Measurements from ENCODE around the gene DENND4B. TPM values are rescaled to one million over a fixed set of nuclear protein-coding genes. Genes with fewer than 3 reads are reported as not detected.
A peak's percentile ranks its signal among the peaks of the same experiment; 100 is the strongest.

The DENND4B gene
- total RNA-seq, 2 donors from 2014 or later, result 26.9 to 45.6 TPM

DNA sequence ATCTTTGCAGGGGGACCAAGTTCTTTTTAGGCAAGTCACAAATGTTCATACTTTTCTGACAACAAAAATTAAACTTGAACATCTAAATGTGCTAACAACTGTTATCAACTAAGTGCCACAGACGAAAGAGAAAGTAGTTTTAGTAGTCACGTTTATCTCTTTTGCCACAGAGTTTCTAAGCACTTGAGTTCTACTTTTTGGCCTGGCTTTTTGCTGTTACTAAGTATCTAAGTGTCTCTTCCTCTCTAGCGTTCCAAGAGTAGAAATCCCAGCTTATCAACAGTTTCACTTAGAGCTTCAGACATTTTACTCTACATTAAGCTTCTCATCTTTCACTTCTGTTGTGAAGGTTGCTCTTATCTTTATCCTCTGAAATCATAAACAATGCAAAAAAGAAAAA lies 58.0 kb downstream of the DENND4B start:
- no peak for DNase-seq
- peak overlapping the region in 1 of 2 donors; percentile 7 for H3K9ac ChIP-seq (ENCODE audit: low read depth in 2 of 2, low read length in 2 of 2)

GRCh38 chr1:153886127-153886526 lies 60.4 kb downstream of the DENND4B start:
- DNase-seq, result no peak
- H3K36me3 ChIP-seq, result no peaks in the 10 kb centered on the region
- no peaks in the 10 kb centered on the region for H3K4me1 ChIP-seq
- no peak overlapping the region for H3K9ac ChIP-seq (ENCODE audit: low read depth in 2 of 2, low read length in 2 of 2)
- intact Hi-C loops (cut with DNase I), result no loop called here
- H3K4me3 ChIP-seq, result no peak overlapping the region
- no peak overlapping the region for H3K27ac ChIP-seq
- TF ChIP-seq, protein P1, sequence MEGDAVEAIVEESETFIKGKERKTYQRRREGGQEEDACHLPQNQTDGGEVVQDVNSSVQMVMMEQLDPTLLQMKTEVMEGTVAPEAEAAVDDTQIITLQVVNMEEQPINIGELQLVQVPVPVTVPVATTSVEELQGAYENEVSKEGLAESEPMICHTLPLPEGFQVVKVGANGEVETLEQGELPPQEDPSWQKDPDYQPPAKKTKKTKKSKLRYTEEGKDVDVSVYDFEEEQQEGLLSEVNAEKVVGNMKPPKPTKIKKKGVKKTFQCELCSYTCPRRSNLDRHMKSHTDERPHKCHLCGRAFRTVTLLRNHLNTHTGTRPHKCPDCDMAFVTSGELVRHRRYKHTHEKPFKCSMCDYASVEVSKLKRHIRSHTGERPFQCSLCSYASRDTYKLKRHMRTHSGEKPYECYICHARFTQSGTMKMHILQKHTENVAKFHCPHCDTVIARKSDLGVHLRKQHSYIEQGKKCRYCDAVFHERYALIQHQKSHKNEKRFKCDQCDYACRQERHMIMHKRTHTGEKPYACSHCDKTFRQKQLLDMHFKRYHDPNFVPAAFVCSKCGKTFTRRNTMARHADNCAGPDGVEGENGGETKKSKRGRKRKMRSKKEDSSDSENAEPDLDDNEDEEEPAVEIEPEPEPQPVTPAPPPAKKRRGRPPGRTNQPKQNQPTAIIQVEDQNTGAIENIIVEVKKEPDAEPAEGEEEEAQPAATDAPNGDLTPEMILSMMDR (IDR thresholded peaks at IDR 0.05), result no peak
- no peaks in the 10 kb centered on the region for H3K27me3 ChIP-seq
- H3K9me3 ChIP-seq, result no peaks in the 10 kb centered on the region

More for the DNA sequence above, 58.0 kb downstream of the DENND4B start:
- Histone ChIP-seq H3K9me3 (no peaks in the 10 kb centered on the region), H3K27me3 (no peaks in the 10 kb centered on the region), H3K36me3 (no peaks in the 10 kb centered on the region), H3K4me3 (no peak overlapping the region), H3K27ac (no peak overlapping the region), H3K4me1 (no peaks in the 10 kb centered on the region)
- TF ChIP-seq, protein P1 (IDR thresholded peaks at IDR 0.05), result no peak
- intact Hi-C loops (cut with DNase I), result no loop called here

GRCh38 chr1:153883223-153883622 lies 63.3 kb downstream of the DENND4B start:
- peaks cover 7% of the 10 kb centered on the region for H3K4me1 ChIP-seq
- DNase-seq, result no peak
- H3K9ac ChIP-seq (ENCODE audit: low read depth in 2 of 2, low read length in 2 of 2), result no peak overlapping the region
- TF ChIP-seq, protein P1 (IDR thresholded peaks at IDR 0.05), result no peak
- no peaks in the 10 kb centered on the region for H3K9me3 ChIP-seq
- intact Hi-C loops (cut with DNase I), result no loop called here
- H3K27ac ChIP-seq, result no peak overlapping the region
- H3K27me3 ChIP-seq, result no peaks in the 10 kb centered on the region
- no peak overlapping the region for H3K4me3 ChIP-seq
- H3K36me3 ChIP-seq, result no peaks in the 10 kb centered on the region

GRCh38 chr1:153882296-153882912 lies 64.1 kb downstream of the DENND4B start:
- Histone ChIP-seq H3K27ac (no peak overlapping the region), H3K36me3 (no peaks in the 10 kb centered on the region), H3K4me1 (peaks cover 7% of the 10 kb centered on the region), H3K9me3 (no peaks in the 10 kb centered on the region), H3K9ac (ENCODE audit: low read depth in 2 of 2, low read length in 2 of 2) (no peak overlapping the region), H3K4me3 (no peak overlapping the region), H3K27me3 (no peaks in the 10 kb centered on the region)
- intact Hi-C loops (cut with DNase I), result no loop called here
- TF ChIP-seq, protein P1 (IDR thresholded peaks at IDR 0.05), result no peak
- no peak for DNase-seq

DNA sequence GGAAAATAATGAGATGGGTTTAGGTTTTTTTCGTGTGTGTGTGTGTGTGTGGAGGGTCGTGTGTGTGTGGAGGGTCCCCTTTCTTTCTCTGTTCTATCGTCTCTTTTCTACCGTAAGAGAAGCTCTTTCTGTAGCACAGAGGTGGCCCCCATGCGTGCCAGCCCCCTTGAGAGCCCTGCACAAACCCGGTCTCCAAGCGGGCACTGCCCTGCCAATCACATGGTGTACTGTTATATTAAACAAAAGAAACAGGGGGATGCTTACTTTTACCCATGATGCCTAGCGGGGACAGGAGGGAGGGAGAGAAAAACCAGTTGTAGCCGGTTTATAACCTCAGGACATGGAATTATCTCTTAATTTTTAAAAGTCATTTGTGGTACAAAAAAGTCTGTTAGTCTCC lies 64.8 kb downstream of the DENND4B start:
- intact Hi-C loops (cut with DNase I), result no loop called here
- TF ChIP-seq, protein P1 (IDR thresholded peaks at IDR 0.05), result no peak
- Histone ChIP-seq H3K4me1 (peaks cover 7% of the 10 kb centered on the region), H3K9ac (ENCODE audit: low read depth in 2 of 2, low read length in 2 of 2) (peak overlapping the region in 1 of 2 donors; percentile 9), H3K4me3 (no peak overlapping the region), H3K27ac (no peak overlapping the region), H3K9me3 (no peaks in the 10 kb centered on the region), H3K27me3 (no peaks in the 10 kb centered on the region), H3K36me3 (no peaks in the 10 kb centered on the region)
- no peak for DNase-seq
